Choroid plexus epithelial cell (primary cell): ENCODE data around the gene CACNA1I.

ENCODE experiments used
- DNase-seq: peaks from one replicate; pipeline ENCODE4 v3.0.0-alpha.2; 2010; ENCODE audit warnings: low read depth
- H3K4me3 ChIP-seq: 2 replicates; pipeline ENCODE4 v1.5.1; 2011; ENCODE audit warnings: low read depth, mild to moderate bottlenecking, control low read depth, low read length, moderate library complexity
- TF ChIP-seq, protein P1 (sequence below): conservative IDR thresholded peaks from 2 replicates; pipeline ENCODE4 v1.5.1; 2011; ENCODE audit warnings: low read depth, mild to moderate bottlenecking, control low read depth, inconsistent platforms, low read length, moderate library complexity

The CACNA1I gene

GRCh38 chr22:39693943-39694500 lies 123.5 kb downstream of the CACNA1I start:
- H3K4me3 ChIP-seq, result no peak overlapping the region
- DNase-seq, result no peak
- TF ChIP-seq, protein P1, sequence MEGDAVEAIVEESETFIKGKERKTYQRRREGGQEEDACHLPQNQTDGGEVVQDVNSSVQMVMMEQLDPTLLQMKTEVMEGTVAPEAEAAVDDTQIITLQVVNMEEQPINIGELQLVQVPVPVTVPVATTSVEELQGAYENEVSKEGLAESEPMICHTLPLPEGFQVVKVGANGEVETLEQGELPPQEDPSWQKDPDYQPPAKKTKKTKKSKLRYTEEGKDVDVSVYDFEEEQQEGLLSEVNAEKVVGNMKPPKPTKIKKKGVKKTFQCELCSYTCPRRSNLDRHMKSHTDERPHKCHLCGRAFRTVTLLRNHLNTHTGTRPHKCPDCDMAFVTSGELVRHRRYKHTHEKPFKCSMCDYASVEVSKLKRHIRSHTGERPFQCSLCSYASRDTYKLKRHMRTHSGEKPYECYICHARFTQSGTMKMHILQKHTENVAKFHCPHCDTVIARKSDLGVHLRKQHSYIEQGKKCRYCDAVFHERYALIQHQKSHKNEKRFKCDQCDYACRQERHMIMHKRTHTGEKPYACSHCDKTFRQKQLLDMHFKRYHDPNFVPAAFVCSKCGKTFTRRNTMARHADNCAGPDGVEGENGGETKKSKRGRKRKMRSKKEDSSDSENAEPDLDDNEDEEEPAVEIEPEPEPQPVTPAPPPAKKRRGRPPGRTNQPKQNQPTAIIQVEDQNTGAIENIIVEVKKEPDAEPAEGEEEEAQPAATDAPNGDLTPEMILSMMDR, result no peak

- DNase-seq, result no peak
- TF ChIP-seq, protein P1, result no peak
- H3K4me3 ChIP-seq, result no peak overlapping the region
These were observed 127.4 kb downstream of the CACNA1I start for GRCh38 chr22:39697790-39698430.

DNA sequence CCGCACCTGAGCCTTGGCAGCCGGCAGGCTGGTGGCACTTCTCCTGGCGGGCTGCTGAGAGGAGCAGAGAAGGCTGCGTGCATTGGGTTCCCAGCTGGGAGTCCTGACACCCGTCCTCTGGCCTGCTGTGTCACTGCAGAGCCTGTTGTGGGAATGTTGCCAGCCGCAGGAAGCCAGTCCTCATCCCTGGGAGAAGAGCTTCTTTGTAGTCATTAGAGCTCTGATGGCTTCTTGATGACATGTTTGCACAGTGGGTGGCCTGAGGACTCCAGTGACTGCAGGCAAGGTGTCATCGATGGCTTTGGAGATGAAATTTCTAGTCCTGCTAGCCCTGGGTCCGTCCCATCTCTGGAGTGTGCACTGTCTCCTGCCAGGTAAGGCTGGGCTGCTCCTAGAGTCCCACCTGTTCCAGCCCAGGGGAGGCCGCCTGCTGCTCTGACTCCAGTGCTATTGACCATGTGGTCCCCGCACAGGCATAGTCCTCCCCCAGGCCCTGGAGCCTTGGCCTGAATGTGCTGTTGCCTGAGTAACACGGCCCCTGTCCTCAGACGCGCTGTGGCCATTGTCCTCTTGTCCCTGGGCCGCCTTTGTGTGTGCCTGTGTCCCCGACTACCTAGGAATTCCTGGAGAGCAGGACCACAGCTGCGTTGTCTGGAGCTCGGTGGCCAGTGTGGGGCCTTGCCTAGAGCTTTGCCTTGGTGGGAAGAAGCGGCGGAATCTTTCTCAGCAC lies 129.2 kb downstream of the CACNA1I start:
- TF ChIP-seq, protein P1, result no peak

GRCh38 chr22:39700565-39700964 lies 130.0 kb downstream of the CACNA1I start:
- H3K4me3 ChIP-seq, result no peak overlapping the region
- TF ChIP-seq, protein P1, result no peak
- DNase-seq, result no peak

More for the DNA sequence above, 129.2 kb downstream of the CACNA1I start:
- DNase-seq, result no peak
- H3K4me3 ChIP-seq, result no peak overlapping the region

DNA sequence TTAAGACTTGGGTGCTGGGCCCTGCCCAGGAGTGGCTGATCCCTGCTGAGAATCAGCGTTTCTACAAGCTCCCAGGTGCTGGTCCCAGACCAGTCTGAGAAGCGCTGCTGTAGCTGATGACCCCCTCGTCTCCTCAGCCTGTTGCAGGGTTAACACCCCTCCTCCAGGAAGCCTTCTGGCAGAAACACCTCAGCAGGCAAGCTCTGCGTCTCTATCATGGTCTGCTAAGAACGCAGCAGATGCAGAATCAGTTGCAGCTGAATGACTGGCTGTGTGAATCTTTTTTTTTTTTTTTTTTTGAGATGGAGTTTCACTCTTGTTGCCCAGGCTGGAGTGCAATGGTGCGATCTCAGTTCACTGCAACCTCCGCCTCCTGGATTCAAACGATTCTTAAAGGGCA lies 132.5 kb downstream of the CACNA1I start:
- H3K4me3 ChIP-seq, result no peak overlapping the region
- DNase-seq, result no peak
- TF ChIP-seq, protein P1, result no peak

GRCh38 chr22:39703928-39704639 lies 133.5 kb downstream of the CACNA1I start:
- DNase-seq, result no peak
- TF ChIP-seq, protein P1, result no peak
- H3K4me3 ChIP-seq, result no peak overlapping the region
